MCF 10A (cell line): ENCODE results near the gene TACR1. TPM values are rescaled to one million over a fixed set of nuclear protein-coding genes. Genes with fewer than 3 reads are reported as not detected.

ENCODE experiments used
- BruUV-seq: library from RNA; stranded (reverse); fragments of 400-500 nt; replicated peaks from 2 replicates; lab custom pipeline; 2021; lab: Mats Ljungman, UMichigan
- CTCF ChIA-PET: fragments of 300-600 bp; sonication (Branson Sonifier 250); formaldehyde crosslinking; extraction: SDS; loops from one replicate; lab custom pipeline; 2021; ENCODE audit warnings: antibody characterized with exemption, inconsistent platforms; lab: Yijun Ruan, JAX
- POLR2A ChIA-PET: fragments of 300-600, 350-650 bp; sonication (Branson Sonifier 250); formaldehyde crosslinking; extraction: SDS; loops from one replicate; lab custom pipeline; 2020; ENCODE audit warnings: antibody characterized with exemption, inconsistent platforms; lab: Yijun Ruan, JAX
- DNase-seq: peaks from one replicate; pipeline ENCODE4 v3.0.0-alpha.2; 2018; ENCODE audit not compliant: unreplicated experiment
- H3K27ac Mint-ChIP-seq: one replicate; pipeline ENCODE4 v1.8.0; 2022; ENCODE audit warnings: mild to moderate bottlenecking, low read depth, mixed read lengths; ENCODE audit not compliant: unreplicated experiment
- H3K27me3 Mint-ChIP-seq: one replicate; pipeline ENCODE4 v1.8.0; 2022; ENCODE audit warnings: mixed read lengths; ENCODE audit not compliant: insufficient read depth, unreplicated experiment
- H3K36me3 Mint-ChIP-seq: one replicate; pipeline ENCODE4 v1.8.0; 2022; ENCODE audit warnings: mild to moderate bottlenecking, moderate library complexity, mixed read lengths; ENCODE audit not compliant: insufficient read depth, unreplicated experiment
- H3K4me1 Mint-ChIP-seq: one replicate; pipeline ENCODE4 v1.8.0; 2022; ENCODE audit warnings: mixed read lengths; ENCODE audit not compliant: insufficient read depth, unreplicated experiment
- H3K4me3 Mint-ChIP-seq: one replicate; pipeline ENCODE4 v1.8.0; 2022; ENCODE audit warnings: mild to moderate bottlenecking, moderate library complexity, mixed read lengths; ENCODE audit not compliant: unreplicated experiment
- H3K9me3 Mint-ChIP-seq: one replicate; pipeline ENCODE4 v1.8.0; 2022; ENCODE audit warnings: mixed read lengths; ENCODE audit not compliant: unreplicated experiment
- CTCF ChIP-seq: fragments of 200-600 bp; IDR thresholded peaks from one replicate; pipeline ENCODE4 v1.8.0; 2022; ENCODE audit warnings: antibody characterized with exemption, mild to moderate bottlenecking; ENCODE audit not compliant: unreplicated experiment
- intact Hi-C: fragments of 100-400 bp; cut with micrococcal nuclease; formaldehyde crosslinking; loops from 2 replicates; pipeline ENCODE4 v1.14.1; 2022
- total RNA-seq: library from RNA; stranded (reverse); gene quantifications from 2 replicates; pipeline ENCODE4 v1.2.3, GENCODE V29; 2022

Gene TACR1
- total RNA-seq, 1 experiment from 2014 or later = not detected

- Mint-ChIP-seq H3K4me3 (no peak overlapping the region), H3K4me1 (peaks cover 17% of the 10 kb centered on the region), H3K36me3 (no peaks in the 10 kb centered on the region), H3K27ac (no peak overlapping the region), H3K9me3 (no peaks in the 10 kb centered on the region), H3K27me3 (no peaks in the 10 kb centered on the region)
- BruUV-seq = no TSS peak
- intact Hi-C loops = no loop called here
- DNase-seq = no peak
- ChIA-PET POLR2A (no interaction called here), CTCF (interaction anchor here (0.7 to 1.8 kb wide), 6 partner anchors 23 to 306 kb away, joined by 3 to 6 read pairs (median 4); no protein-coding TSS in a partner anchor)
- TF ChIP-seq CTCF = no peak
Measured at GRCh38 chr2:75099521-75099922, 99.8 kb downstream of the TACR1 start.

- TF ChIP-seq CTCF = peak; percentile 28
- ChIA-PET CTCF (interaction anchor here (0.5 to 2.0 kb wide), 12 partner anchors 8 to 608 kb away, joined by 3 to 8 read pairs (median 3); no protein-coding TSS in a partner anchor), POLR2A (no interaction called here)
- Mint-ChIP-seq H3K27me3 (no peaks in the 10 kb centered on the region), H3K4me3 (no peak overlapping the region), H3K27ac (no peak overlapping the region), H3K4me1 (peaks cover 17% of the 10 kb centered on the region), H3K36me3 (no peaks in the 10 kb centered on the region), H3K9me3 (no peaks in the 10 kb centered on the region)
- BruUV-seq = no TSS peak
- DNase-seq = peak; percentile 52
- intact Hi-C loops = no loop called here
Measured at GRCh38 chr2:75098856-75099255, 100.5 kb downstream of the TACR1 start.

GRCh38 chr2:75097831-75098230 is 101.5 kb downstream of the TACR1 start:
- POLR2A ChIA-PET = no interaction called here

GRCh38 chr2:75094405-75094804 is 104.9 kb downstream of the TACR1 start:
- ChIA-PET POLR2A (no interaction called here), CTCF (interaction anchor here (0.7 to 1.7 kb wide), 4 partner anchors 30 to 654 kb away, joined by 3 to 4 read pairs (median 3); no protein-coding TSS in a partner anchor)
- no peak overlapping the region for H3K4me3 Mint-ChIP-seq
- no peaks in the 10 kb centered on the region for H3K27me3 Mint-ChIP-seq
- peaks cover 5% of the 10 kb centered on the region for H3K4me1 Mint-ChIP-seq
- TF ChIP-seq CTCF = no peak
- no TSS peak for BruUV-seq
- no peak for DNase-seq
- intact Hi-C loops = no loop called here
- H3K36me3 Mint-ChIP-seq = no peaks in the 10 kb centered on the region
- H3K27ac Mint-ChIP-seq = no peak overlapping the region
- no peaks in the 10 kb centered on the region for H3K9me3 Mint-ChIP-seq

More at GRCh38 chr2:75097831-75098230, 101.5 kb downstream of the TACR1 start:
- Mint-ChIP-seq H3K4me3 (no peak overlapping the region), H3K27me3 (no peaks in the 10 kb centered on the region), H3K27ac (no peak overlapping the region), H3K36me3 (no peaks in the 10 kb centered on the region), H3K9me3 (no peaks in the 10 kb centered on the region), H3K4me1 (peaks cover 17% of the 10 kb centered on the region)
- no peak for TF ChIP-seq CTCF
- no TSS peak for BruUV-seq
- intact Hi-C loops = no loop called here
- DNase-seq = no peak
- CTCF ChIA-PET = interaction anchor here (0.8 to 2.0 kb wide), 3 partner anchors 40 to 144 kb away, joined by 5 to 7 read pairs (median 5); no protein-coding TSS in a partner anchor
